Gastroesophageal sphincter (tissue), 3 donors: Measurements from ENCODE around the gene CADM1.

Experiments used
- EP300 ChIP-seq: sonication (generic); formaldehyde crosslinking; IDR thresholded peaks from one replicate; pipeline ENCODE4 v1.6.1; 2017; ENCODE audit warnings: antibody characterized with exemption, mild to moderate bottlenecking
- POLR2A ChIP-seq, 2 donors: fragments of 450-650 bp; IDR thresholded peaks; one replicate each; pipeline ENCODE4 v1.6.1; 2017; ENCODE audit warnings: antibody characterized with exemption in 2 of 2, mild to moderate bottlenecking in 2 of 2, moderate library complexity in 1 of 2
- POLR2AphosphoS5 ChIP-seq: sonication (generic); formaldehyde crosslinking; IDR thresholded peaks from one replicate; pipeline ENCODE4 v1.6.1; 2017; ENCODE audit warnings: antibody characterized with exemption
- TF ChIP-seq, protein P1 (sequence below), 4 experiments: fragments of 200-600 bp in 2 of 4; fragments of 450-650 bp in 2 of 4; sonication (generic) in 1 of 4; IDR thresholded peaks; one replicate each; pipeline ENCODE4 v1.5.1; 2017 to 2019; ENCODE audit warnings: antibody characterized with exemption in 4 of 4, mild to moderate bottlenecking in 2 of 4, moderate library complexity in 2 of 4

DNA sequence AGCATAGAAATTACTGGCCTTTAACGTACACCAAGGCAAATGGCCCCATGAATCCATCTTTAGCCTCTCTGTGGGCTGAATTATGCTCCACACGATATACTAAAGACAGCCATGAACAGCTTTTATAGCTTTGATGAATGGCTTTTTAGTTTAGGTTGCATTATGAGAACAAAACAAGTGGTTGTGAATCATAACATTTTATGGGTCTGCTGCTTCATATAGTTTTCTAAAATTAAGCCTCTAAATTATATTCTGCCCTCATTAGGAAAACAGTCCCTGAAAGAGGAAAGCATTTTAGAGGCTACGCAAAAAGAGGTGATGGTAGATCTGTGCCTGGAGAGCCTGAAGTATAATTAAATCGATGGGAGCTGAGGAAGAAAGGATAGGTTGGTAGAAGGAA, 221.3 kb downstream of the CADM1 start:
- TF ChIP-seq EP300, result no peak
- TF ChIP-seq, protein P1, sequence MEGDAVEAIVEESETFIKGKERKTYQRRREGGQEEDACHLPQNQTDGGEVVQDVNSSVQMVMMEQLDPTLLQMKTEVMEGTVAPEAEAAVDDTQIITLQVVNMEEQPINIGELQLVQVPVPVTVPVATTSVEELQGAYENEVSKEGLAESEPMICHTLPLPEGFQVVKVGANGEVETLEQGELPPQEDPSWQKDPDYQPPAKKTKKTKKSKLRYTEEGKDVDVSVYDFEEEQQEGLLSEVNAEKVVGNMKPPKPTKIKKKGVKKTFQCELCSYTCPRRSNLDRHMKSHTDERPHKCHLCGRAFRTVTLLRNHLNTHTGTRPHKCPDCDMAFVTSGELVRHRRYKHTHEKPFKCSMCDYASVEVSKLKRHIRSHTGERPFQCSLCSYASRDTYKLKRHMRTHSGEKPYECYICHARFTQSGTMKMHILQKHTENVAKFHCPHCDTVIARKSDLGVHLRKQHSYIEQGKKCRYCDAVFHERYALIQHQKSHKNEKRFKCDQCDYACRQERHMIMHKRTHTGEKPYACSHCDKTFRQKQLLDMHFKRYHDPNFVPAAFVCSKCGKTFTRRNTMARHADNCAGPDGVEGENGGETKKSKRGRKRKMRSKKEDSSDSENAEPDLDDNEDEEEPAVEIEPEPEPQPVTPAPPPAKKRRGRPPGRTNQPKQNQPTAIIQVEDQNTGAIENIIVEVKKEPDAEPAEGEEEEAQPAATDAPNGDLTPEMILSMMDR (IDR thresholded peaks at IDR 0.05), result no peak
- no peak for TF ChIP-seq POLR2A (IDR thresholded peaks at IDR 0.05)
- no peak for TF ChIP-seq POLR2AphosphoS5
